Measurements from ENCODE around the gene RAB14.

Gene RAB14

GRCh38 chr9:121201738-121202533 lies at the start of gene RAB14:
Gene RAB14, minus strand, starts transcription at chr9:121201869. Its CDS starts 8,457 bp downstream, at chr9:121193412.
- peak; percentile 96 for DNase-seq

- DNase-seq = no peak
Observed at GRCh38 chr9:121249563-121249962, 47.9 kb upstream of the RAB14 start.

GRCh38 chr9:121246821-121247561 lies 45.3 kb upstream of the RAB14 start:
- no peak for DNase-seq

GRCh38 chr9:121242959-121243346 lies 41.3 kb upstream of the RAB14 start:
- DNase-seq = no peak

GRCh38 chr9:121242219-121242958 lies 40.7 kb upstream of the RAB14 start:
- no peak for DNase-seq

GRCh38 chr9:121240472-121241135 lies 38.9 kb upstream of the RAB14 start:
- no peak for DNase-seq

GRCh38 chr9:121239851-121240250 lies 38.2 kb upstream of the RAB14 start:
- DNase-seq = no peak

GRCh38 chr9:121239071-121239470 lies 37.4 kb upstream of the RAB14 start:
- no peak for DNase-seq

- DNase-seq = no peak
Observed at GRCh38 chr9:121237916-121238315, 36.2 kb upstream of the RAB14 start.

- no peak for DNase-seq
Observed at GRCh38 chr9:121235512-121235911, 33.8 kb upstream of the RAB14 start.

- DNase-seq = no peak
Observed at GRCh38 chr9:121234832-121235161, 33.1 kb upstream of the RAB14 start.

GRCh38 chr9:121233906-121234831 lies 32.5 kb upstream of the RAB14 start:
- no peak for DNase-seq

- no peak for DNase-seq
Observed at GRCh38 chr9:121232251-121232650, 30.6 kb upstream of the RAB14 start.

GRCh38 chr9:121230256-121230655 lies 28.6 kb upstream of the RAB14 start:
- DNase-seq = no peak

- DNase-seq = no peak
Observed at GRCh38 chr9:121227862-121228261, 26.2 kb upstream of the RAB14 start.

GRCh38 chr9:121226175-121226574 lies 24.5 kb upstream of the RAB14 start:
- DNase-seq = no peak

GRCh38 chr9:121225240-121225639 lies 23.6 kb upstream of the RAB14 start:
- DNase-seq = no peak

- no peak for DNase-seq
Observed at GRCh38 chr9:121222524-121223171, 21.0 kb upstream of the RAB14 start.

- DNase-seq = no peak
Observed at GRCh38 chr9:121221664-121222055, 20.0 kb upstream of the RAB14 start.

GRCh38 chr9:121220996-121221663 lies 19.5 kb upstream of the RAB14 start:
- DNase-seq = no peak

- no peak for DNase-seq
Observed at GRCh38 chr9:121219530-121219929, 17.9 kb upstream of the RAB14 start.

Data from DMS153 (cell line).